HepG2 (cell line): ENCODE data around the gene NOTUM. TPM values are rescaled to one million over a fixed set of nuclear protein-coding genes. Genes with fewer than 3 reads are reported as not detected.
A peak's percentile ranks its signal among the peaks of the same experiment; 100 is the strongest.

Experiments
- ARNT2 ChIP-seq: sonication (generic); formaldehyde crosslinking; IDR thresholded peaks from 2 replicates; pipeline ENCODE4 v1.8.0; 2022; ENCODE audit warnings: mild to moderate bottlenecking, low read depth, missing genetic modification reagents, moderate library complexity
- GFI1 ChIP-seq: sonication (generic); formaldehyde crosslinking; IDR thresholded peaks from 2 replicates; pipeline ENCODE4 v1.5.0; 2020; ENCODE audit warnings: missing genetic modification reagents, mild to moderate bottlenecking, borderline replicate concordance
- KIAA2018 ChIP-seq: sonication (generic); formaldehyde crosslinking; IDR thresholded peaks from 2 replicates; pipeline ENCODE4 v1.5.0; 2020; ENCODE audit warnings: mild to moderate bottlenecking, missing genetic modification reagents, borderline replicate concordance
- KLF11 ChIP-seq: IDR thresholded peaks from 2 replicates; pipeline ENCODE4 v1.6.1; 2016; ENCODE audit warnings: missing compliant biosample characterization
- NRL ChIP-seq: sonication (generic); formaldehyde crosslinking; IDR thresholded peaks from 2 replicates; pipeline ENCODE4 v1.5.0; 2020; ENCODE audit warnings: missing genetic modification reagents, mild to moderate bottlenecking, moderate library complexity, borderline replicate concordance
- RFX5 ChIP-seq: IDR thresholded peaks from 2 replicates; pipeline ENCODE4 v1.6.1; 2011; ENCODE audit warnings: low read depth, low read length, improper control_type of control experiment
- RFXANK ChIP-seq: IDR thresholded peaks from 2 replicates; pipeline ENCODE4 v1.6.1; 2016
- SNAPC5 ChIP-seq: sonication (generic); formaldehyde crosslinking; IDR thresholded peaks from 2 replicates; pipeline ENCODE4 v1.8.1; 2023; ENCODE audit warnings: mild to moderate bottlenecking, missing genetic modification reagents, borderline replicate concordance
- SPEN ChIP-seq: sonication (generic); formaldehyde crosslinking; IDR thresholded peaks from 2 replicates; pipeline ENCODE4 v1.5.1; 2020; ENCODE audit warnings: low read depth, mild to moderate bottlenecking, missing genetic modification reagents
- ZFP36L1 ChIP-seq: sonication (generic); formaldehyde crosslinking; IDR thresholded peaks from 2 replicates; pipeline ENCODE4 v1.8.0; 2022; ENCODE audit warnings: mild to moderate bottlenecking, missing genetic modification reagents, moderate library complexity
- ZNF564 ChIP-seq: sonication (generic); formaldehyde crosslinking; IDR thresholded peaks from 2 replicates; pipeline ENCODE4 v1.8.1; 2023; ENCODE audit warnings: mild to moderate bottlenecking, missing genetic modification reagents
- ZNF709 ChIP-seq: sonication (generic); formaldehyde crosslinking; IDR thresholded peaks from 2 replicates; pipeline ENCODE4 v1.5.0; 2020; ENCODE audit warnings: mild to moderate bottlenecking, missing genetic modification reagents
- ZNF878 ChIP-seq: sonication (generic); formaldehyde crosslinking; IDR thresholded peaks from 2 replicates; pipeline ENCODE4 v1.8.1; 2023; ENCODE audit warnings: mild to moderate bottlenecking, missing genetic modification reagents, moderate library complexity
- polyA plus RNA-seq, 8 experiments: library from polyadenylated mRNA; depleted of rRNA in 3 of 8; stranded (reverse) in 7 of 8; unstranded in 1 of 8; fragments of >200 nt; fragmentation: Illumina TruSeq in 4 of 8; extraction: Trizol in 4 of 8; gene quantifications; 2 replicates each; pipeline versions ENCODE4 v1.2.1 to v1.2.3, GENCODE V29; 2011 to 2016; ENCODE audit warnings: low read depth in 4 of 8, missing spikeins in 1 of 8, mixed read lengths in 1 of 8; ENCODE audit not compliant: insufficient read depth in 1 of 8
- total RNA-seq, 5 experiments: library from RNA; depleted of rRNA; stranded (reverse); fragments of >200 nt; fragmentation: Illumina TruSeq; extraction: Trizol; gene quantifications; 2 replicates each; pipeline ENCODE4 v1.2.3, GENCODE V29; 2016; ENCODE audit warnings: low read depth in 1 of 5
- TF ChIP-seq, protein P1 (sequence below): sonication (generic); formaldehyde crosslinking; IDR thresholded peaks from 2 replicates; pipeline ENCODE4 v1.4.0; 2020; ENCODE audit warnings: missing genetic modification reagents, mild to moderate bottlenecking, borderline replicate concordance

NOTUM gene
- total and polyA plus RNA-seq, 2 of the 13 experiments (the other 11 are each of a cell fraction or from before 2014, with no cell fraction given) = 150 to 160 TPM

- TF ChIP-seq KIAA2018 (CRISPR knock-in tag) (no peak), RFXANK (CRISPR knock-in tag) (no peak), ZNF564 (no peak), ZFP36L1 (no peak), KLF11 (CRISPR knock-in tag) (no peak), ARNT2 (CRISPR knock-in tag) (peak; percentile 94), GFI1 (CRISPR knock-in tag) (peak; percentile 38; the same call in 1 of the 2 replicates), RFX5 (no peak; the same call in 1 of the 2 replicates), SPEN (CRISPR knock-in tag) (peak; percentile 80), ZNF878 (CRISPR knock-in tag) (no peak; the same call in 1 of the 2 replicates), SNAPC5 (CRISPR knock-in tag) (no peak; the same call in 1 of the 2 replicates), ZNF709 (CRISPR knock-in tag) (peak; percentile 59; the same call in 1 of the 2 replicates), NRL (CRISPR knock-in tag) (no peak)
- TF ChIP-seq, protein P1, sequence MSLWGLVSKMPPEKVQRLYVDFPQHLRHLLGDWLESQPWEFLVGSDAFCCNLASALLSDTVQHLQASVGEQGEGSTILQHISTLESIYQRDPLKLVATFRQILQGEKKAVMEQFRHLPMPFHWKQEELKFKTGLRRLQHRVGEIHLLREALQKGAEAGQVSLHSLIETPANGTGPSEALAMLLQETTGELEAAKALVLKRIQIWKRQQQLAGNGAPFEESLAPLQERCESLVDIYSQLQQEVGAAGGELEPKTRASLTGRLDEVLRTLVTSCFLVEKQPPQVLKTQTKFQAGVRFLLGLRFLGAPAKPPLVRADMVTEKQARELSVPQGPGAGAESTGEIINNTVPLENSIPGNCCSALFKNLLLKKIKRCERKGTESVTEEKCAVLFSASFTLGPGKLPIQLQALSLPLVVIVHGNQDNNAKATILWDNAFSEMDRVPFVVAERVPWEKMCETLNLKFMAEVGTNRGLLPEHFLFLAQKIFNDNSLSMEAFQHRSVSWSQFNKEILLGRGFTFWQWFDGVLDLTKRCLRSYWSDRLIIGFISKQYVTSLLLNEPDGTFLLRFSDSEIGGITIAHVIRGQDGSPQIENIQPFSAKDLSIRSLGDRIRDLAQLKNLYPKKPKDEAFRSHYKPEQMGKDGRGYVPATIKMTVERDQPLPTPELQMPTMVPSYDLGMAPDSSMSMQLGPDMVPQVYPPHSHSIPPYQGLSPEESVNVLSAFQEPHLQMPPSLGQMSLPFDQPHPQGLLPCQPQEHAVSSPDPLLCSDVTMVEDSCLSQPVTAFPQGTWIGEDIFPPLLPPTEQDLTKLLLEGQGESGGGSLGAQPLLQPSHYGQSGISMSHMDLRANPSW = peak; percentile 61; the same call in 1 of the 2 replicates
These were observed 33.1 kb downstream of the NOTUM start, which contains the start of gene MAFG (continued) for GRCh38 chr17:81927653-81928543.
